Effector CD4-positive, alpha-beta T cell (primary cell): Measurements from ENCODE around the gene CFAP54.
"Not testable (repeated sequence)": the region's sequence is repeated elsewhere in the genome, so short reads cannot be mapped to it uniquely, and the experiment has no call there.

ENCODE experiments used
- DNase-seq: peaks from one replicate; pipeline ENCODE4 v3.0.0-alpha.2; 2020
- total RNA-seq: gene quantifications from one replicate; lab custom pipeline; 2026; lab: John Stamatoyannopoulos, UW

CFAP54 gene, protein sequence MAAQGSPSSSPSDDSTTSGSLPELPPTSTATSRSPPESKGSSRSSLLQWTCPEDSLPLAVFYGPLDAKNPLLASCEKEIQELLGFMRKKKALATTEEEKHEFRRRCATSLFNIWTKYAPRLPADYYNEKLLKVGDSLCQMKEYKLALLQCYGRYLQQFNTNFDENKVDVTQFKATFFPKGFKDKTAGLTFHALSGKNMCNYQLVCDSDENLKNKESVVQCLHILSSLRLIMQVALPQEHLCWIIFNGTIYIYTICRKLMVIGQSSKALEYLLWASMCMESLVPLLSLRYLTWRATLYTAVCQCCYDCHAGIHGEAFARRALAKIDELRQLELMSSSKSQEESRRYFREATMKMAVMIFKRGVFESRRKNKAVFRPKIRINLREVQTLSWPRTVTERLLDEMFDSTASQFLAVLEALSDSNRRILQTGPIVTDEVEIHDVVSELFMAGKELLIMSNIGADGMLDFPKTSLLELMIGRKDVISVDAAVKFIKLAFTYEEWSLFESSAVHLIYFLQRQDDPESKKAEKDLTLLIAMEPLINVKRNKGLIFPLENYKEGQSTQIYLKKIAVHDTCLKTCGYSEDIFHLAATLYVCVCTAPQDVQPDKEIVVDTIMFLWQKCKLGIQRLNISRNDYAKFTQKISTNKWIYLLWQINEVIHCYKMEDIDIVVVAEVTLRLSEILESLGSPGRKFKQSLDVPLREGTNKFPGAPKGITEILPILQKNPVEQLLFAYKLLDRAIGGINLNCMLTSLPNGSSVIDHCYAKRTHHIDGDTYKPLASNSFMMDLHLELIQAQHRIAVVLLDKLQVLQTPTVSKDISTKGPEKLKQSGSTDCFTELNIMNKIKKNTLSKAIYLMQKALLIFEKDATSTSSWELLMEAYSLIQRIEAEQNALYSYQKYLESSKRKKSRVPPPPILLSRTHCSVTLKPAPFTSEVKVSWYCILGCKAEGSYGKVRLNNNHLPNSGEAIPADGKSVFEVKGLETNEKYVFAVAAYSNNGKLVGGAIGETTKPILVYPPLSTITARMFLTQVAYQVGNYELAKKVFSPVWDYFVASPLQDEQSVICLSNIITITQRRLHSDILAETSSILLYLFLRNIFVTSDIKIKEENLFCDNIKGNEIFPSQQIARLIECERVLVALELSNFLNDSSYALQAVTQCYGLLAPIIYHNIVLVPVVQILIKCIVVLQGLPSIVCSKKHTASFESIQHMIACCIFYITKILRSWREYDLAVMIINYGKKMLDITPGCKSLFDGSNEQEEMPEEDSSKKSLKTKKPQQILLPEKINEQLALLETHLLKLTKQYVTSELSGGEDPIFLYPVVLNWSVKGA (N-terminal part only)
- total RNA-seq, result 1.7 reads per million

GRCh38 chr12:96489392-96490056 is at the start of gene CFAP54:
TSS of gene CFAP54 (plus strand) at chr12:96489577. CDS start at chr12:96489610, 33 bp downstream.
- peak; percentile 95 for DNase-seq

GRCh38 chr12:96441816-96442215 is 47.6 kb upstream of the CFAP54 start:
- DNase-seq, result no peak

DNA sequence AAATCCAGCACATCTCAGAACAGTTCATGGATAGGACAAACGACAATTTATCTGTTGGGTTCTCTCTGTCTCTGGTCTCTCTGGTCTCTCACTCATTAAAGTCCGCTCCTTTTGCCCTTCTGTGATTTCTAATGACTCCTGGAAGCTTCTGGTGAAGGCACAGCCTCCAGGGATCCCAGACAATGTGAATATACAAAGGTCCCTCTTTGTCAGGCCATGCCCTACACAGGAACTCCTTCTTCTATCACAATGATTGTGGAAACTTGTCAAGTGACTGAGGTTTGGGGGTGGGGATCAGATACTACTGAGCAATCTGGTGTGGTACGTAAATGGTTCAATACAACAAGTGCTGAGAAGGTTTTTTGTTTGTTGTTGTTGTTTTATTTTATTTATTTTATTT is 46.5 kb upstream of the CFAP54 start:
- no peak for DNase-seq

GRCh38 chr12:96444399-96444798 is 45.0 kb upstream of the CFAP54 start:
- no peak for DNase-seq

- peak; percentile 54 for DNase-seq
Observed at GRCh38 chr12:96445691-96446583, 43.4 kb upstream of the CFAP54 start.

DNA sequence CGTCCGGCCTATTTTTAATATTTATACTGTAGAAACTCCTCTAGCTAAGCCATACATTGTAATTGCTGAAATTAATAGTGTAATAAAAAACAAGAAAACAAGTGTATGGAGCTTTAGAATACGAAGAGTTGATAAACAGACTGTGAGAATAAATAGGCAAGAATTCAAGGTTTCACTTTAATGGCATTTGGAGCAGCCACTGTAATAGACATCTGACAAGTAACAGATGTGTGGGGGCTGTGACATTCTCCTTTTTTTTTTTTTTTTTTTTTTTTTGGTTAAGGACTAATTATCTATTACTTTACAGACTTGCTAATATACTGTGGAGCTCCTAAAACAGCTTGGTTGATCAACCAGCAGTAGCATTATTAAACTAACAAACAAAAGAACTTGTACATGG is 42.1 kb upstream of the CFAP54 start:
- no peak for DNase-seq

DNA sequence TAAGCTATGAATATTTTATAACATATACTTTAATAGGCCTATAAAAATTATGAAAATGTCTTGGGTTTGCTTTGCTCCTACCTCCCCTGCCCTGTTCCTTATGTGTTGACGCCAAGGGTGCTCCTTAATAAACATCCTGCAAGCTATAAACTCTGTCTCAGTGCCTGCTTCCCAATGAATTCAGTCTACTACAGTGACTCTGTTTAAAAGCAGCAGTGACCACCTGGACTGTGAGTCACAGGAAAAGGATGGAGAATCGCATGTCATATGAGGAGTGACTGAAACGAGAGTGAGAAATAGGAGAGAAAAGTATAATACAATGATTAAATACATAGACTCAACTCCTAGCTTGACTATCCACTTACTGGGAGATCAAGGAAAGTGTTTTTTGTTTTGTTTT is 41.1 kb upstream of the CFAP54 start:
- no peak for DNase-seq

GRCh38 chr12:96452261-96452922 is 37.0 kb upstream of the CFAP54 start:
- DNase-seq, result no peak

DNA sequence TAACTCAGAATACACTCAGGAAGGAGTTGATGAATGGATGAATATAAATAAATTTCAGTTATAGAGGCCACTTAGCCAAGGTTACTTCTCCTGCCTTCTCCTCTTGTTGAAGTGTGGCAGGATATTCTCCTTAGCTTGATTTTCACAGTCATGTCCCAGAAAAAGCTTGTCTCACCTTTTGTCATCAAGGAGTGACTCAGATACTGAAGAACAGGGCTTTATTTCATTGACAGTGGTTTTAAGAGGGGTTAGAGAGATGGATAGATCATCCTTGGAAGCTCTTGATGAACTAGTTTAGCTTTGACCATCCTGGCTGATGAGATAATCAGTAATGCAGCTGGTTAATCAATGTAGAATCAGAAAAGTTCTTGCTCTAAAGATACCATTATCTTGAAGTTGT is 35.0 kb upstream of the CFAP54 start:
- DNase-seq, result no peak

DNA sequence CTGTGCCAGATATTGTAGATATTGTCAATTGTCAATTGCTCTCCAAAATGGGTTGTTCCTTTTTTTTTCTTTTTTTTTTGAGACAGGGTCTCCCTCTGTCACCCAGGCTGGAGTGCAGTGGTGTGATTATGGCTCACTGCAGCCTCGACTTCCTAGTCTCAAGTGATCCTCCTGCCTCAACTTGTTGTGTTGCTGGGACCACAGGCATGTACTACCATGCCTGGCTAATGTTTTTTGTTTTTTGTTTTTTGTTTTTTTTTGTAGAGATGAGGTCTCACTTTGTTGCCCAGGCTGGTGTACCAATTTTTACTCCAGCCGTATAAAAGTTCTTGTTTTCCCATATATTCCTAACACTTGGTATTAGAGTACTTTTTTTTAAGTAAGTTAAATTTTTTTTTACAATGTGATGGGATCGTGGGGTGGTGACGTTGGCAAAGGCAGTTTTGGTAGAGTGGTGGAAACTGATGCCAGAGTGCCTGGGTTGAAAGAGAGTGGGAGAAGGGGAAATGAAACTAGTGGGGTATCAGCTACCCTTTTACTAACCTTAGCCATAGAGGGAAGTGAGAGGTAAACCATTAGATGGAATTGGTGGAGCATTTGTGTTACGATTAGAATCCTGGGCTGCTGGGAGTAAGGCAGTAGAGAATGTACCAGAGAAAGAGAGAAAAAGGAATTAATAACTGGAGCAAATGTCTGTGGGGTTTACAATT is 33.0 kb upstream of the CFAP54 start:
- DNase-seq, result no peak

- no peak for DNase-seq
Observed at GRCh38 chr12:96457191-96457930, 32.0 kb upstream of the CFAP54 start.

GRCh38 chr12:96459281-96459680 is 30.1 kb upstream of the CFAP54 start:
- DNase-seq, result not testable (repeated sequence)

GRCh38 chr12:96462571-96463280 is 26.7 kb upstream of the CFAP54 start:
- DNase-seq, result no peak

DNA sequence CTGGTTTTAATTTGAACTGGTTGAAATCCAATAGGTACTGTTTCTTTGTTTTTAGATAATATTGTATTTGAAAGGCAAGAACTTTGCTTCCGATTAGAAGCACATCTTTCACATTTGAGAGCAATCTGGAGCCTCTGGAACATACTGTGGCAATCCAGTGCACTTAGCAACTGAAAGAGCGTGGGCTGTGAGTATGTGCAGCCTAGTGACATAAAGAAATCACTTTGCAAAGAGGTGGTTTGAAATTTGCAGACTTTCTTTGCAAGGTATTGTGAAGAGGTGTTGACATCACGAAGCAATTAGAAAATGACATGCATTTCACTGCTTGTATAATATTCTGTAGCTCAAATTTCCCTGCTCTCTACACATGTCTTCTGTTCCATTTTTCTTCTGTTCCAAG is 23.5 kb upstream of the CFAP54 start:
- no peak for DNase-seq

GRCh38 chr12:96466939-96467751 is 22.2 kb upstream of the CFAP54 start:
- no peak for DNase-seq

- DNase-seq, result no peak
Observed at GRCh38 chr12:96471368-96472050, 17.9 kb upstream of the CFAP54 start.

- DNase-seq, result no peak
Observed at GRCh38 chr12:96472384-96472783, 17.0 kb upstream of the CFAP54 start.
